AG04450 (cell line): ENCODE results near the gene NMRAL1. TPM values are rescaled to one million over a fixed set of nuclear protein-coding genes. Genes with fewer than 3 reads are reported as not detected.
A peak's percentile ranks its signal among the peaks of the same experiment; 100 is the strongest.

Experiments
- CTCF ChIA-PET: fragments of 300-600, 350-600 bp; formaldehyde crosslinking; extraction: SDS; loops from one replicate; lab custom pipeline; 2022; ENCODE audit warnings: antibody characterized with exemption, inconsistent platforms; lab: Charles Lee
- POLR2A ChIA-PET: fragments of 350-600 bp; formaldehyde crosslinking; extraction: SDS; loops from one replicate; lab custom pipeline; 2021; ENCODE audit warnings: antibody characterized with exemption, inconsistent platforms; lab: Yijun Ruan, JAX
- DNase-seq: peaks from one replicate; pipeline ENCODE4 v3.0.0-alpha.2; 2011; ENCODE audit warnings: low read depth, low spot score
- H3K27ac ChIP-seq: one replicate; pipeline ENCODE4 v1.5.1; 2012; ENCODE audit warnings: low read depth, low read length, control low read depth
- H3K27me3 ChIP-seq: one replicate; pipeline ENCODE4 v1.6.0; 2012; ENCODE audit warnings: low read length; ENCODE audit not compliant: control insufficient read depth, insufficient read depth
- H3K4me3 ChIP-seq: 2 replicates; pipeline ENCODE4 v1.5.1; 2011; ENCODE audit warnings: mild to moderate bottlenecking, low read depth, low read length, control low read depth
- H3K9me3 ChIP-seq: 2 replicates; pipeline ENCODE4 v1.5.1; 2012; ENCODE audit warnings: low read length; ENCODE audit not compliant: control insufficient read depth, insufficient read depth
- CTCF ChIP-seq: IDR thresholded peaks from 2 replicates; pipeline ENCODE4 v1.5.1; 2011; ENCODE audit warnings: low read depth, low read length, control low read depth, inconsistent platforms
- polyA plus RNA-seq: library from polyadenylated mRNA; depleted of rRNA; stranded (reverse); fragments of >200 nt; gene quantifications from 2 replicates; pipeline ENCODE4 v1.2.3, GENCODE V29; 2011

Gene NMRAL1
- polyA plus RNA-seq, 1 experiment, result 26.3 TPM

- Histone ChIP-seq H3K9me3 (no peaks in the 10 kb centered on the region), H3K27me3 (no peaks in the 10 kb centered on the region), H3K4me3 (no peak overlapping the region), H3K27ac (no peak overlapping the region)
- TF ChIP-seq CTCF, result no peak
- ChIA-PET CTCF (interaction anchor here (0.5 to 0.9 kb wide), 3 partner anchors 10 to 69 kb away, joined by 3 to 4 read pairs (median 3); partner anchors contain the start of gene HMOX2), POLR2A (no interaction called here)
- DNase-seq, result no peak
Measured at GRCh38 chr16:4486126-4486893, 11.9 kb upstream of the NMRAL1 start.

- Histone ChIP-seq H3K27me3 (no peaks in the 10 kb centered on the region), H3K9me3 (no peaks in the 10 kb centered on the region), H3K27ac (no peak overlapping the region), H3K4me3 (no peak overlapping the region)
- no peak for TF ChIP-seq CTCF
- POLR2A ChIA-PET, result no interaction called here
- CTCF ChIA-PET, result no interaction called here
- no peak for DNase-seq
Measured at GRCh38 chr16:4481963-4482362, 7.5 kb upstream of the NMRAL1 start.

GRCh38 chr16:4481526-4481925, 7.1 kb upstream of the NMRAL1 start:
- POLR2A ChIA-PET, result no interaction called here
- CTCF ChIA-PET, result interaction anchor here (0.7 kb wide), 1 partner anchor 19 kb away, joined by 5 read pairs; no protein-coding TSS in a partner anchor

GRCh38 chr16:4477966-4478365, 3.5 kb upstream of the NMRAL1 start:
- ChIA-PET POLR2A (interaction anchor here (1.0 kb wide), 1 partner anchor 22 kb away, joined by 5 read pairs; no protein-coding TSS in a partner anchor), CTCF (interaction anchor here (0.8 to 2.1 kb wide), 4 partner anchors 11 to 74 kb away, joined by 3 to 8 read pairs (median 5); no protein-coding TSS in a partner anchor)
- peak; percentile 25; the same call in 1 of the 2 replicates for TF ChIP-seq CTCF
- no peaks in the 10 kb centered on the region for H3K27me3 ChIP-seq
- no peak overlapping the region for H3K27ac ChIP-seq
- H3K9me3 ChIP-seq, result peaks cover 12% of the 10 kb centered on the region
- no peak for DNase-seq
- H3K4me3 ChIP-seq, result no peak overlapping the region

More at GRCh38 chr16:4481526-4481925, 7.1 kb upstream of the NMRAL1 start:
- no peak for DNase-seq
- Histone ChIP-seq H3K27me3 (no peaks in the 10 kb centered on the region), H3K9me3 (no peaks in the 10 kb centered on the region; the same call in 1 of the 2 replicates), H3K27ac (no peak overlapping the region), H3K4me3 (no peak overlapping the region)
- TF ChIP-seq CTCF, result no peak
